ENCODE data around the gene SYNDIG1L.

Gene SYNDIG1L

GRCh38 chr14:74358176-74358829, 67.7 kb downstream of the SYNDIG1L start:
- no peak overlapping the region for H3K4me3 ChIP-seq (ENCODE audit: low read length)
- no peak for DNase-seq (ENCODE audit: low read depth)
- TF ChIP-seq CTCF (conservative IDR thresholded peaks at IDR 0.05; ENCODE audit: low read length) = no peak

GRCh38 chr14:74357585-74357984, 68.4 kb downstream of the SYNDIG1L start:
- DNase-seq (ENCODE audit: low read depth) = no peak
- H3K4me3 ChIP-seq (ENCODE audit: low read length) = no peak overlapping the region
- no peak for TF ChIP-seq CTCF (conservative IDR thresholded peaks at IDR 0.05; ENCODE audit: low read length)

- TF ChIP-seq CTCF (conservative IDR thresholded peaks at IDR 0.05; ENCODE audit: low read length) = no peak
- DNase-seq (ENCODE audit: low read depth) = no peak
- no peak overlapping the region for H3K4me3 ChIP-seq (ENCODE audit: low read length)
These were observed 69.0 kb downstream of the SYNDIG1L start for GRCh38 chr14:74356892-74357575.
